Small intestine (tissue), 7 donors: ENCODE data around the gene AGAP2. TPM values are rescaled to one million over a fixed set of nuclear protein-coding genes. Genes with fewer than 3 reads are reported as not detected.

Experiments used
- DNase-seq, 2 donors: peaks; one replicate each; pipeline versions ENCODE4 v3.0.0 to v3.0.0-alpha.2; 2013
- FAIRE-seq: peaks from 2 replicates; lab custom pipeline; 2012; peaks lifted over from hg19 to GRCh38; lab: Jason Lieb, UNC
- H3K27ac ChIP-seq, 3 donors: one replicate each; pipeline ENCODE4 v1.5.1; 2013; ENCODE audit warnings: low read length in 2 of 3, mild to moderate bottlenecking in 2 of 3, control low read depth in 1 of 3, inconsistent platforms in 1 of 3, low read depth in 1 of 3, moderate library complexity in 1 of 3
- H3K27me3 ChIP-seq, 3 donors: one replicate each; pipeline ENCODE4 v1.6.1; 2013; ENCODE audit warnings: low read length in 3 of 3, inconsistent platforms in 1 of 3; ENCODE audit not compliant: control insufficient read depth in 3 of 3, insufficient read depth in 3 of 3
- H3K36me3 ChIP-seq, 3 donors: one replicate each; pipeline ENCODE4 v1.6.1; 2013; ENCODE audit warnings: low read length in 3 of 3, inconsistent platforms in 1 of 3, low read depth in 1 of 3, mild to moderate bottlenecking in 1 of 3, moderate library complexity in 1 of 3; ENCODE audit not compliant: control insufficient read depth in 3 of 3, insufficient read depth in 2 of 3
- H3K4me1 ChIP-seq, 3 donors: one replicate each; pipeline ENCODE4 v1.6.1; 2013; ENCODE audit warnings: low read length in 2 of 3, inconsistent platforms in 1 of 3, low read depth in 1 of 3, mild to moderate bottlenecking in 1 of 3, moderate library complexity in 1 of 3; ENCODE audit not compliant: control insufficient read depth in 3 of 3, insufficient read depth in 2 of 3
- H3K4me3 ChIP-seq, 3 donors: one replicate each; pipeline ENCODE4 v1.5.1; 2013; ENCODE audit warnings: low read length in 3 of 3, control low read depth in 1 of 3, inconsistent platforms in 1 of 3, low read depth in 1 of 3, mild to moderate bottlenecking in 1 of 3, moderate library complexity in 1 of 3
- H3K9me3 ChIP-seq, 2 donors: one replicate each; pipeline ENCODE4 v1.6.1; 2013; ENCODE audit warnings: low read depth in 1 of 2, low read length in 1 of 2; ENCODE audit not compliant: control insufficient read depth in 2 of 2, insufficient read depth in 1 of 2
- WGBS, 3 donors: extraction: QIAGEN DNeasy Blood & Tissue Kit; methylation state at CpG; one replicate each; pipeline ENCODE4 v1.1.7; 2013; 5-methylcytosine and 5-hydroxymethylcytosine counted together
- polyA plus RNA-seq, 4 donors: library from polyadenylated mRNA; stranded (reverse) in 3 of 4; unstranded in 1 of 4; fragments of 200-250 nt in 3 of 4; fragments of 120-200 nt in 1 of 4; gene quantifications; one replicate each; pipeline versions ENCODE4 v1.2.1 to v1.2.3, GENCODE V29; 2013
- donor health status: healthy with polysubstance abuse.
- donor health status: control.
- donor health status: control.
- donor health status: Bipolar disorder and iron deficiency.
- donor health status: healthy.

AGAP2 gene
- polyA plus RNA-seq, 4 donors: 0.67 to 1.8 (median 0.92) TPM

DNA sequence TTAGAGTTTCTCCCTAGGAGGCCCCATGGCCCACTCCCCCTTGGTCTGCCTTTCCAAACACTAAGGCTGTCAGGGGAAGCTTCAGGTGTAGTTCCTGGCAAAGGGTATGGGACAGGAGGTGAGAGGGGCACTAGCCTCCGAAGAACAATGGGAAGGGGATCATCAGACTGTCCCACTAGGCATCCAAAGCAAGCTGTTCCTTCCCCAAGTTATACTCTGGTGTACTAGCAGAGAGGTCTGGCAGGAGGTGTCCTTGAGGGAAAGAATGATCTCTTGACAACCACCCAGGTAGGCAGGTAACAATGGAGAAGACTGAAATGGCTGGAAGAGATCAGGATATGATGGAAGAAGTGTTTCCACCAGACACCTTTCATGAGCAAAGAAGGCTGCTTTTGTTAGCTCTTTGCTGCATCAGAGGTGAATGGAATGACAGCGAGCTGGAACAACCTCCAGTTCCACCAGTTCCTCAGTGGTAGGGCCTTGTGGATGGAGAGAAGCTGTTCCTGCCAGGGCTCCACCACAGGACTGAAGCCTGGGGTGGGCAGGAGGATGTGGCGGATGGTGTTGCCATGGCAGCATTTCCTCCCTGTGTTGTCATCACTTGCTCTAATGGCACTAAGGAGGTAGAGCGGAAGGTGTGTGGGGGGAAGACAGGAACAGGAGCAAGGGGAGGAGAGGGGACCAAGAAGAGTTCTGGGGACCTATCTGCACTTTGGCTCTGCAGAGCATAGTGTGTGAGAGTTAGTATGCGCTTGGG is 2.3 kb upstream of the AGAP2 start:
- Histone ChIP-seq H3K36me3 (no peaks in the 10 kb centered on the region), H3K4me1 (peaks cover 4 to 7% (median 6%) of the 10 kb centered on the region in 3 donors), H3K4me3 (peak overlapping the region in 1 of 3 donors; percentile 46), H3K27ac (no peak overlapping the region), H3K27me3 (peaks cover 3 to 65% (median 8%) of the 10 kb centered on the region in 3 donors), H3K9me3 (peaks cover 0 to 6% of the 10 kb centered on the region in 2 donors)
- whole genome bisulfite sequencing, 3 donors: 57 to 68% (median 60%) methylated on average over 5 of the region's 5 CpGs
- DNase-seq: peak in 1 of 2 donors; percentile 64
- FAIRE-seq: no peak

- 30 to 45% (median 40%) methylated on average over 9 to 10 of the region's 10 CpGs for WGBS, 3 donors
- no peak for FAIRE-seq
These were observed 1.5 kb upstream of the AGAP2 start for GRCh38 chr12:57739914-57740538.

GRCh38 chr12:57739387-57739786 is 845 bp upstream of the AGAP2 start:
- H3K4me3 ChIP-seq: no peak overlapping the region
- H3K27ac ChIP-seq: no peak overlapping the region
- DNase-seq (no peak), FAIRE-seq (no peak)
- H3K36me3 ChIP-seq: no peaks in the 10 kb centered on the region
- H3K27me3 ChIP-seq: peaks cover 3 to 79% (median 8%) of the 10 kb centered on the region in 3 donors
- peaks cover 0 to 6% of the 10 kb centered on the region in 2 donors for H3K9me3 ChIP-seq
- WGBS, 3 donors: 19 to 36% (median 34%) methylated on average over 7 of the region's 7 CpGs
- peaks cover under 1 to 3% (median 3%) of the 10 kb centered on the region in 3 donors for H3K4me1 ChIP-seq

More at GRCh38 chr12:57739914-57740538, 1.5 kb upstream of the AGAP2 start:
- Histone ChIP-seq H3K4me1 (peaks cover 2 to 3% (median 3%) of the 10 kb centered on the region in 3 donors), H3K4me3 (no peak overlapping the region), H3K27me3 (peaks cover 3 to 73% (median 8%) of the 10 kb centered on the region in 3 donors), H3K36me3 (no peaks in the 10 kb centered on the region), H3K27ac (no peak overlapping the region), H3K9me3 (peaks cover 0 to 6% of the 10 kb centered on the region in 2 donors)
- no peak for DNase-seq

- 12 to 34% (median 27%) methylated on average over 52 to 110 of the region's 110 CpGs for WGBS, 3 donors
- Histone ChIP-seq H3K27ac (no peak overlapping the region), H3K4me3 (peak overlapping the region in 1 of 3 donors; percentile 13), H3K9me3 (peaks cover 0 to 6% of the 10 kb centered on the region in 2 donors), H3K27me3 (peaks cover 3 to 95% (median 8%) of the 10 kb centered on the region in 3 donors), H3K36me3 (no peaks in the 10 kb centered on the region), H3K4me1 (no peaks in the 10 kb centered on the region)
- no peak for DNase-seq
- no peak for FAIRE-seq
These were observed 778 bp downstream of the AGAP2 start for GRCh38 chr12:57737467-57738460.

GRCh38 chr12:57736741-57737466 is 1.6 kb downstream of the AGAP2 start:
- Histone ChIP-seq H3K36me3 (no peaks in the 10 kb centered on the region), H3K27ac (no peak overlapping the region), H3K9me3 (peaks cover 0 to 6% of the 10 kb centered on the region in 2 donors), H3K4me3 (no peak overlapping the region), H3K27me3 (peaks cover under 1 to 96% (median 8%) of the 10 kb centered on the region in 3 donors), H3K4me1 (no peaks in the 10 kb centered on the region)
- 20 to 35% (median 30%) methylated on average over 27 to 31 of the region's 31 CpGs for WGBS, 3 donors
- no peak for FAIRE-seq
- DNase-seq: no peak

DNA sequence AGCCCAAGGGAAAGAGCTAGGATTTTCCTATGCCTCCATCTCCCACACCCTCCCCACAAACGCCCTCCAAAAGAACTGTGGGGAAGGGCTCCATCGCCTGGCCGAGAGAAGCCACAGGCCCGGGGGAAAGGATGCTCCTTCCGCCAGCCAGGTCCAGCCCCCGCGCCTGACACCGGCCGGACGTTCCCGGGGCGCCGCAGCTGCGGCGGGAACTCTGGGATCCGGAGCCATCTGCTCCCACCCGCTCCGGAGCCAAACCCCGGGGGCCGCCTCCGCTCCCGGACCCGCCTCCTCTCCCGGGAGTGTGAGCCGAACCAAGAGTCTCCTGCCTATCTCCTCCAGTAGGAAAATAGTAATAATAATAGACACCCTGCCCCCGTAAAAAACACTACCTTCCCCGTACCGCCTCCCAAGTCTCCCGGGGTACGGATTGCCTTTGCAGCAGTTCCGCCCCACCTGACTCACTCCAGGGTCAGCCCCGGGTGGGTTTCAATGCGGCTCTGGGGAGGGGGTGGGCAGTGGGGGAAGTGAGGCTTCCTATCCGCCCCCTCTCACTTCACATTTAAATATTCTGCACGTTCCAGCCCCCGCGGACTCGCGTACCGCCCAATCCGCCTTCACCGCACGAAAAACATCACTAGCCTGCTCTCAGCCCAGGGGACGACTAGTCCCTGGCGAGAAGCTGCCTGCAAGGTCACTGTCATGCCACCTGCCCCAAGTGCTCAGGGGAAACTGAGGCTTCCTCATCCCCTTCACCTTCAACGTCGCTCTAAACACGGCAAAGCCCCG is 2.4 kb downstream of the AGAP2 start:
- FAIRE-seq (no peak), DNase-seq (no peak)
- Histone ChIP-seq H3K9me3 (peaks cover 0 to 6% of the 10 kb centered on the region in 2 donors), H3K27me3 (peaks cover 0 to 94% (median 8%) of the 10 kb centered on the region in 3 donors), H3K4me3 (no peak overlapping the region), H3K36me3 (no peaks in the 10 kb centered on the region), H3K27ac (no peak overlapping the region), H3K4me1 (no peaks in the 10 kb centered on the region)
- WGBS, 3 donors: 12 to 31% (median 30%) methylated on average over 48 to 49 of the region's 49 CpGs

GRCh38 chr12:57735198-57735855 is 3.2 kb downstream of the AGAP2 start:
- no peak for DNase-seq
- WGBS, 3 donors: 11 to 34% (median 23%) methylated on average over 8 of the region's 8 CpGs
- Histone ChIP-seq H3K36me3 (no peaks in the 10 kb centered on the region), H3K9me3 (peaks cover 0 to 6% of the 10 kb centered on the region in 2 donors), H3K27me3 (peaks cover 0 to 94% (median 4%) of the 10 kb centered on the region in 3 donors), H3K27ac (no peak overlapping the region), H3K4me1 (no peaks in the 10 kb centered on the region), H3K4me3 (no peak overlapping the region)
- FAIRE-seq: no peak
